Measurements from ENCODE around the gene HIPK1.
"Not testable (repeated sequence)": the region's sequence is repeated elsewhere in the genome, so short reads cannot be mapped to it uniquely, and the experiment has no call there.

The HIPK1 gene

GRCh38 chr1:113982949-113983348 lies 53.8 kb downstream of the HIPK1 start:
- DNase-seq (ENCODE audit: low read depth in 2 of 2): no peak

- DNase-seq (ENCODE audit: low read depth in 2 of 2): no peak
Measured at GRCh38 chr1:113983391-113983790, 54.3 kb downstream of the HIPK1 start.

- DNase-seq (ENCODE audit: low read depth in 2 of 2): no peak
Measured at GRCh38 chr1:113983826-113984225, 54.7 kb downstream of the HIPK1 start.

GRCh38 chr1:113984710-113985109 lies 55.6 kb downstream of the HIPK1 start:
- DNase-seq (ENCODE audit: low read depth in 2 of 2): no peak

- no peak for DNase-seq (ENCODE audit: low read depth in 2 of 2)
Measured at GRCh38 chr1:113986802-113987201, 57.7 kb downstream of the HIPK1 start.

GRCh38 chr1:113987259-113987658 lies 58.1 kb downstream of the HIPK1 start:
- DNase-seq (ENCODE audit: low read depth in 2 of 2): no peak

- DNase-seq (ENCODE audit: low read depth in 2 of 2): no peak
Measured at GRCh38 chr1:113990530-113990929, 61.4 kb downstream of the HIPK1 start.

- DNase-seq (ENCODE audit: low read depth in 2 of 2): no peak
Measured at GRCh38 chr1:113990961-113991360, 61.8 kb downstream of the HIPK1 start.

DNA sequence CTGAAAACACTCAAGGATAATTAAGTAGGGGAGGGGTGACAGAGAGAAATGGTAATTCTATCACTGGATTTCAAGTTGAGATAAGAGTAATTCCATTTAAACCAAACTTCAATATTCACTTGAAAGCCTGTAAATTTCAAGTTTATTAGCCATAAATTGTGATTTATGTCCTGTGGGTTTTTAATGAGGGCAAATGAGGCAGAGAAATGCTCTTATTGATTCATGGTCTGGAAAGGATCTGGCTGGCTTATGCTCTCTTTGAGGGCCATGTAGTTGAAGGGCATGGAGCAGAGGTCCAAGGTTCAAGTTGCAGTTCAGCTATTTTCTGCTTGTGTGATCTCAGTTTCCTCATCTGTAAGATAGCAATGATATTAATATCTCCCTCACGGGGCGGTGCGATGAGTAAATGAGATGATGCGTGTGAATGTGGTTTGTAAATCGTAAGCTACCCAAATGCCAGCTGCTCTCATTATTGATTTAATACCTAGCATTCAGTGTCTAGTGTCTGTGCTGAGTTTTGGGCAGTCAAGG lies 62.4 kb downstream of the HIPK1 start:
- DNase-seq (ENCODE audit: low read depth in 2 of 2): no peak

DNA sequence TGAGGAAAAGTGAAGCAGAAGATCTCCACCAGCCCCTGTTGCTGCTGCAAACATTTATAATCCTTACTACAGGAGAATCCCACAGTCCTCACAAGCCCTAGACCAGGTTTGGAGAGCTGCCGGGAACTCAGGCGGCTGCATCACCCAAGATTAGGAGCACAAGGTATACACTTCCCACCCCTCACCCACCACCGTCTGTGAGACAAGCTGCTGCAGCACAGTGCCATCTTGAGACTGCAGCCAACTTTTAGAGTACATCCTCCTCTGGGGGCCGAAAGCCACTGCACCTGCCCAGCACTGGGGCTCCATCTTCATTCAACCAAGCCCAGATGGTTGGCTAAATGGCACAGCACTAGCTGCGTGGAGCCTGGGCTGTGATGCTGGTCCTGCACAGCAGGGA lies 63.9 kb downstream of the HIPK1 start:
- no peak for DNase-seq (ENCODE audit: low read depth in 2 of 2)

DNA sequence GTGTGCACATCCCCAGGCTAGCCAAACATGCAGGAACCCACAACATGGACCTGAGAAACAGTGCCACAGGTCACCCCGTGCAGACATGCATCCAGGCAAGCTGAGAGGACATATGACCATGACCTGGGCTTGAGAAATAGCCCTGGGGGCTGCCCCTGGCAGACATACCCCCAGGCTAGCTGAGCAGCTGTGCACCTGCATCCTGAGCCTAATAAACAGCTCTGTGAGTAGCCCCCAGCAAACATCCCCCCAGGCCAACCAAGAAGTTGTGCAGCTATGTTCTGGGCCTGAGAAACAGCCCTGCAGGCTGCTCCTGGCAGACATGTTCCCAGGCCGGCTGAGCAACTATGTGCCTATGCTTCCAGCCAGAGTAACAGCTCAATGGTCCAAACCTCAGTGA lies 64.6 kb downstream of the HIPK1 start:
- DNase-seq (ENCODE audit: low read depth in 2 of 2): no peak

DNA sequence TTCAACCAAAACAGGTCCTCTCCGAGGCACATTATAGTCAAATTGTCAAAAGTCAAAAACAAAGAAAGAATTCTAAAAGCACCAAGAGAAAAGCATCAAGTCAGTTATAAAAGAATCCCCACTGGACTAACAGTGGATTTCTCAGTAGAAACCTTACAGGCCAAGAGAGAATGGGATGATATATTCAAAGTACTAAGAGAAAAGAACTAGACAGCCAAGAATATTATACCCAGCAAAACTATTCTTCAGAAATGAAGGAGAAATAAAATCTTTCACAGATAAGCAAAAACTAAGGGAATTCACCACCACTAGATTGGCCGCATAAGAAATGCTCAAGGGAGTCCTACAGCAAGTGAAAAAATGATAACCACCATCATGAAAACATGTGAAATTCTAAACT lies 66.3 kb downstream of the HIPK1 start:
- no peak for DNase-seq (ENCODE audit: low read depth in 2 of 2)

DNA sequence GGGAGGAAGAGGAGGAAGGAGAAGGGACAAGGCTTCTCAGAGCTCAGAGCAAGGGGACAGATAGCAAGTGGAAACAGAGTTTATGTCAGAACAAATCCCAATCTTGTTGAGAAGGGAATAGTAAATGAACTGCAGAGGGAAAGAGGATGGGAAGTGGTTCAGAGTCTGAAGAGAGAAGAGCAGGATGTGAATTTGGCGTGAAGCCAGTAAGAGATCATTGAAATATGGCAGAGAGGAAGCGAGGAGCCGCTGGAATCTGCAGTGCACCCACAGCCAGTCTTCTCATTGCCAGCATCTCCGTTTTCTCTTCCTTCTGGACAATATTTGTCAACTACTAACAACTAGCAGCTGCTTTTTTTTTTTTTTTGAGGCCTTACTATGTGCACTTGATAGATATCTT lies 69.2 kb downstream of the HIPK1 start:
- peak; percentile 61 to 63 for DNase-seq (ENCODE audit: low read depth in 2 of 2)

DNA sequence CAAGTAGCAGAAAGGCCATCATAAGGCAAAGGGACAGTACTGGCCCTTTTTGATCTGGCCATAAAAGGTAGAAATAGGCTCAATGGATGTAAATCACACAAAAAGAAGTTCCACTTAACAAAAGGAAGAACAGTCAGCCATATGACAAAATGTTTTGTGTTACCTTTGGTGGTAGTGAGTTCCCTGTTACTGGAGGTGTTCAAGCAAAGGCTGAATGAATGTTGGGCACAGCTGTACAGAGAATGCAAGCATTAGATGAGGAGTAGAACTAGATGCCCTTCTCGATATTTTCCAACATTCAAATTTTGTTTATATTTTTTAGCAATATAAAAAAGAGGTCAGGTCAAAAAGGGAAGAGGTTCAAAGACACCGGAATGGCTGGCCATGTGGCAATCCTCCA lies 70.1 kb downstream of the HIPK1 start:
- DNase-seq (ENCODE audit: low read depth in 2 of 2): no peak

- no peak for DNase-seq (ENCODE audit: low read depth in 2 of 2)
Measured at GRCh38 chr1:113999799-114000198, 70.7 kb downstream of the HIPK1 start.

GRCh38 chr1:114000406-114000805 lies 71.3 kb downstream of the HIPK1 start:
- no peak for DNase-seq (ENCODE audit: low read depth in 2 of 2)

DNA sequence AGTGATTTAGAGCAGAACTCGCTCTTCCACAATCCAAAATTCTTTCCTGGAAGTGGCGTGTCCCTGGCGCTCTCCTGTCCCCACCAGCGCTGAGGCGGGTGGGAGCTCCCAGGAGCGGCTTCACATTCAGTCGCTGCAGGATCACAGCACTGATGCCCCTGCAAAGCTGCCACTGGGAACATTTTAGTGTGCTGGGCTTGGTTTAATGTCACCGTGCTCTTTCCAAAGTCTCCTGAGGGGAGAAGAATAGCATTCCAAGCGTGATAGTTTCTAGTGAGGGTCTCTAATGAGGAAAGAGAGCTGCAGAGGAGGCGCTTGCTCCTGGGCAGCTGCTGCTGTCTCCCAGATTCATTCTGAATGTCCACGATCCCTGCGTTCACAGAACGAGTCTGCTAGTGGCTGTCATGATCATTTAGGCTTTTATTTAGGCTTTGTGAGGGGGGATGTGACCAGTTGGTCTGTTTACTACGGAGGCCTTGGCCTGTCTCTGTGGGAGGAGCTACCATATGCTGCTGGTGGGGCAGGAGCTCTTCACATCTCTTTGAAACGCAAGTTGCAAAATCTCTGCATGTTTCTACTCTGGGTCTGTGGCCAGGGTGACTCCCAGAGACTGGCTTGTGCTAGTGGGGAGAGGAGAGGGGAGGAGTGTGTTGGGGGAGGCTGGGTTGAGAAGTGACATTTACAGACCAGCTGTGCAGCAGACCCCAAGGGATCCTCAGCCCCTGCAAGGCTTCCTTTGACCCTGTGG lies 73.5 kb downstream of the HIPK1 start:
- DNase-seq (ENCODE audit: low read depth in 2 of 2): peak in 1 of 2 experiments; percentile 64

DNA sequence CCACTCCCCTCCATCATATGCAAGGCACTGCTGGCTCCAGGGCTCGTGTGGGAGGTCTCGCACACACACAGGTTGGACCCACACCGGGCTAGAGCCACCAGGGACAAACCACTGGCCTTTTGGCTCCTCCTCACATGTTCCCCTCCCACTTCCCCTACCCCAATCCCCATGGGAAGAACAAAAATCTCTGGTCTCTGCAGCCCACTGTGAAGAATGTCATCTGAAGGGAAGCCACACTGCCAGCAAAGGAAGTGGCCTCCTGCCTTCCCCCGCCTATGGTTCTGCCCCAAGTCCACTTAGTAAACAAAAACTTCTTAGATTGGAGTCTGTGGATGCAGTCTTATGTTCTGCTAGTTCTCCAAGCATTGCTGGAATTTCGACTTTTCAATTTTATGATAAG lies 74.3 kb downstream of the HIPK1 start:
- no peak for DNase-seq (ENCODE audit: low read depth in 2 of 2)

- not testable (repeated sequence) for DNase-seq (ENCODE audit: low read depth in 2 of 2)
Measured at GRCh38 chr1:114006825-114007224, 77.7 kb downstream of the HIPK1 start.

DNA sequence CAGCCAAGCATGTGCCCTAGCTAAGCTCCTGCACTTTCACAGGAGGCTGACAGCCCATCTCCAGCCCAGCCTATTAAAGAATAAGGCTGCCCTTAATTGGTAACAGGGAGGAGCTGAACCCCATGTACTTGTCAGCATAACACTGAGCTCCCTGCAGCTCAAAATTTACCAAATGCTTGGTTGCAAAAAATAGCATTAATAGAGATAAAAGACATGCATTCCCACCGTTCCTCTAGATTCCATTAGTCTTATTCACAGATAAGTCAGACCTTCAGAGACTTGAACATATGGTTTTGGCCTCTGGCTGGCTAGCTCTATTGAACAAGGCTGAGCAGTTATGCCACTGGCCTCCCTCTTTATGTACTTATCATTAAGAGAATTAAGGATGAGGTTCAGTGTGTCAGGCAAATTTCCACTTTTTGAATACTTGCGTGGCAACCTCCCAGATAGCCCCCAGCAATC lies 79.4 kb downstream of the HIPK1 start:
- peak; percentile 36 to 39 for DNase-seq (ENCODE audit: low read depth in 2 of 2)

DNA sequence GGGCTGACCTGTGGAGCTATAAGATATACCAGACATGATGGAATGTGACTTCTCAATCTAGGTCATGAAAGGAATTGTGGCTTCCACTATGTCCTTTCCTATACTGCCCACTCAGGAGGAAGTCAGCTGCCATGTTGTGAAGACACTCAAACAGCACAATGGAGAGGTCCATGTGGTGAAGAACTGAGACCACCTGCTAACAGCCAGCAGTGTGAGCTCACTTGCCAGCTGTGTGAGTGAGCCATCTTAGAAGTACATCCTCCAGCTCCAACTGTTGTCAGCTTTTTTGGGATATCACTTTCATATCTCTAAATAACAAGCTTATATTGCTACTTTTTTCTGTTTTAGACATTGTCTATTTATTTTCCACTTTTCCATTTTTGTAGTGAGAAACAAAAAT lies 79.9 kb downstream of the HIPK1 start:
- DNase-seq (ENCODE audit: low read depth in 2 of 2): no peak

GRCh38 chr1:114009393-114009792 lies 80.3 kb downstream of the HIPK1 start:
- DNase-seq (ENCODE audit: low read depth in 2 of 2): peak; percentile 62 to 63

GRCh38 chr1:114010433-114011184 lies 81.5 kb downstream of the HIPK1 start:
- DNase-seq (ENCODE audit: low read depth in 2 of 2): no peak

Data from fibroblast of skin of left quadriceps (primary cell).